AG04450 (cell line): ENCODE data around the gene FKBP14. TPM values are rescaled to one million over a fixed set of nuclear protein-coding genes. Genes with fewer than 3 reads are reported as not detected.

Experiments
- CTCF ChIA-PET: fragments of 300-600, 350-600 bp; formaldehyde crosslinking; extraction: SDS; loops from one replicate; lab custom pipeline; 2022; ENCODE audit warnings: antibody characterized with exemption, inconsistent platforms; lab: Charles Lee
- POLR2A ChIA-PET: fragments of 350-600 bp; formaldehyde crosslinking; extraction: SDS; loops from one replicate; lab custom pipeline; 2021; ENCODE audit warnings: antibody characterized with exemption, inconsistent platforms; lab: Yijun Ruan, JAX
- DNase-seq: peaks from one replicate; pipeline ENCODE4 v3.0.0-alpha.2; 2011; ENCODE audit warnings: low read depth, low spot score
- H3K27ac ChIP-seq: one replicate; pipeline ENCODE4 v1.5.1; 2012; ENCODE audit warnings: low read depth, low read length, control low read depth
- H3K27me3 ChIP-seq: one replicate; pipeline ENCODE4 v1.6.0; 2012; ENCODE audit warnings: low read length; ENCODE audit not compliant: control insufficient read depth, insufficient read depth
- H3K4me3 ChIP-seq: 2 replicates; pipeline ENCODE4 v1.5.1; 2011; ENCODE audit warnings: mild to moderate bottlenecking, low read depth, low read length, control low read depth
- H3K9me3 ChIP-seq: 2 replicates; pipeline ENCODE4 v1.5.1; 2012; ENCODE audit warnings: low read length; ENCODE audit not compliant: control insufficient read depth, insufficient read depth
- CTCF ChIP-seq: IDR thresholded peaks from 2 replicates; pipeline ENCODE4 v1.5.1; 2011; ENCODE audit warnings: low read depth, low read length, control low read depth, inconsistent platforms
- polyA plus RNA-seq: library from polyadenylated mRNA; depleted of rRNA; stranded (reverse); fragments of >200 nt; gene quantifications from 2 replicates; pipeline ENCODE4 v1.2.3, GENCODE V29; 2011

Gene FKBP14
- polyA plus RNA-seq, 1 experiment, result 54.6 TPM

GRCh38 chr7:29988424-29989256 lies 37.9 kb downstream of the FKBP14 start:
- ChIA-PET CTCF (interaction anchor here (1.0 to 2.3 kb wide), 3 partner anchors 11 to 87 kb away, joined by 3 to 11 read pairs (median 10); no protein-coding TSS in a partner anchor), POLR2A (no interaction called here)
- H3K9me3 ChIP-seq, result peaks cover 4% of the 10 kb centered on the region

GRCh38 chr7:29987811-29988317 lies 38.6 kb downstream of the FKBP14 start:
- no peaks in the 10 kb centered on the region for H3K27me3 ChIP-seq
- TF ChIP-seq CTCF, result no peak
- peak overlapping the region; percentile 82 for H3K4me3 ChIP-seq
- peak; percentile 52 for DNase-seq
- peak overlapping the region; percentile 90 for H3K27ac ChIP-seq
- CTCF ChIA-PET, result interaction anchor here (1.0 to 2.3 kb wide), 3 partner anchors 10 to 88 kb away, joined by 3 to 11 read pairs (median 10); no protein-coding TSS in a partner anchor
- POLR2A ChIA-PET, result interaction anchor here (1.2 kb wide), 1 partner anchor 11 kb away, joined by 3 read pairs; no protein-coding TSS in a partner anchor
- no peaks in the 10 kb centered on the region; the same call in 1 of the 2 replicates for H3K9me3 ChIP-seq

More at GRCh38 chr7:29988424-29989256, 37.9 kb downstream of the FKBP14 start:
- peak overlapping the region; percentile 82 for H3K4me3 ChIP-seq
- H3K27ac ChIP-seq, result peak overlapping the region; percentile 91
- DNase-seq, result no peak
- H3K27me3 ChIP-seq, result no peaks in the 10 kb centered on the region
- TF ChIP-seq CTCF, result no peak

- TF ChIP-seq CTCF, result no peak
- DNase-seq, result no peak
- Histone ChIP-seq H3K27me3 (no peaks in the 10 kb centered on the region), H3K4me3 (peak overlapping the region; percentile 34), H3K27ac (peak overlapping the region; percentile 57), H3K9me3 (no peaks in the 10 kb centered on the region; the same call in 1 of the 2 replicates)
- POLR2A ChIA-PET, result interaction anchor here (1.2 kb wide), 1 partner anchor 10 kb away, joined by 3 read pairs; no protein-coding TSS in a partner anchor
- CTCF ChIA-PET, result interaction anchor here (0.6 to 2.3 kb wide), 3 partner anchors 9 to 75 kb away, joined by 5 to 11 read pairs (median 10); no protein-coding TSS in a partner anchor
Measured at GRCh38 chr7:29987083-29987482, 39.4 kb downstream of the FKBP14 start.

- Histone ChIP-seq H3K9me3 (no peaks in the 10 kb centered on the region), H3K27me3 (no peaks in the 10 kb centered on the region), H3K4me3 (no peak overlapping the region), H3K27ac (no peak overlapping the region)
- POLR2A ChIA-PET, result no interaction called here
- CTCF ChIA-PET, result no interaction called here
- TF ChIP-seq CTCF, result no peak
- no peak for DNase-seq
Measured at GRCh38 chr7:29980151-29980550, 46.4 kb downstream of the FKBP14 start.
